LNCAP (cell line): ENCODE measurements around the gene ARRDC4.

Source experiments
- TF ChIP-seq, protein P1 (sequence below): fragments of 450-650 bp; IDR thresholded peaks from 2 replicates; pipeline ENCODE4 v1.5.1; 2017; ENCODE audit warnings: mild to moderate bottlenecking

Gene ARRDC4

DNA sequence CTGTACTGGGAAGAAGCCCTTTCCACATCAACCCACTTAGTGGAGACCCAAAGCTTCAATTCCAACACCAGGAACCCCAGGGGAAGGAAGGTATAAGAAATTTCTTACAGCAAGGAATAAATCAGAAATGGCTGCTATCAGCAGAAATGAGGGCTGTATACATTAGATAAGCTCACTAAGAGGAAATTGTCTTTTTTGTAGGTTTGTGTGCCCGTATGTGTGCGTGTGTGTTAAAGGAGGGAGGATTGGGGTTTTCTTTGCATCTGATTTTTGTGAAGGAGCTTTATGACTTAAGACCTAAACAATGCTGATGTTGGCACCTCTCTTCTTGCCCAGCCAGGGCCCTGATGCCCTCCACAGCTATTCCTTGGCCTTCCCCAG lies 18.6 kb downstream of the ARRDC4 start:
- TF ChIP-seq, protein P1, sequence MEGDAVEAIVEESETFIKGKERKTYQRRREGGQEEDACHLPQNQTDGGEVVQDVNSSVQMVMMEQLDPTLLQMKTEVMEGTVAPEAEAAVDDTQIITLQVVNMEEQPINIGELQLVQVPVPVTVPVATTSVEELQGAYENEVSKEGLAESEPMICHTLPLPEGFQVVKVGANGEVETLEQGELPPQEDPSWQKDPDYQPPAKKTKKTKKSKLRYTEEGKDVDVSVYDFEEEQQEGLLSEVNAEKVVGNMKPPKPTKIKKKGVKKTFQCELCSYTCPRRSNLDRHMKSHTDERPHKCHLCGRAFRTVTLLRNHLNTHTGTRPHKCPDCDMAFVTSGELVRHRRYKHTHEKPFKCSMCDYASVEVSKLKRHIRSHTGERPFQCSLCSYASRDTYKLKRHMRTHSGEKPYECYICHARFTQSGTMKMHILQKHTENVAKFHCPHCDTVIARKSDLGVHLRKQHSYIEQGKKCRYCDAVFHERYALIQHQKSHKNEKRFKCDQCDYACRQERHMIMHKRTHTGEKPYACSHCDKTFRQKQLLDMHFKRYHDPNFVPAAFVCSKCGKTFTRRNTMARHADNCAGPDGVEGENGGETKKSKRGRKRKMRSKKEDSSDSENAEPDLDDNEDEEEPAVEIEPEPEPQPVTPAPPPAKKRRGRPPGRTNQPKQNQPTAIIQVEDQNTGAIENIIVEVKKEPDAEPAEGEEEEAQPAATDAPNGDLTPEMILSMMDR: no peak

DNA sequence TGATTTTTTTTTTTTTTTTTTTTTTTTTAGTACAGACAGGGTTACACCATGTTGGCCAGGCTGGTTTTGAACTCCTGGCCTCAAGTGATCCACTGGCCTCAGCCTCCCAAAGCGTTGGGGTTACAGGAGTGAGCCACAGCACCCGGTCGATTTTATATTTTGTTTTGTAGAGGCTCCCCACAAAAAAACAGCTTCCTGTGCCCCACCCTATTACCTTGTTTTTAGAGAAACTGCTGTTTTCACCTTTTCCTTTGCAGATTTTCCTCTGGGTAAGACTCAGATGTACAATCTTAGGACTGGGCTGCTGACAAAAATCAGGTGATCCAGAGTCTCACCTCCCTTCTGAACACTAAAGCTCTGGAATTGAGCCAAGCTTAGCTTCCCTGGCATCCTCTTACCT lies 20.6 kb downstream of the ARRDC4 start:
- TF ChIP-seq, protein P1: no peak

DNA sequence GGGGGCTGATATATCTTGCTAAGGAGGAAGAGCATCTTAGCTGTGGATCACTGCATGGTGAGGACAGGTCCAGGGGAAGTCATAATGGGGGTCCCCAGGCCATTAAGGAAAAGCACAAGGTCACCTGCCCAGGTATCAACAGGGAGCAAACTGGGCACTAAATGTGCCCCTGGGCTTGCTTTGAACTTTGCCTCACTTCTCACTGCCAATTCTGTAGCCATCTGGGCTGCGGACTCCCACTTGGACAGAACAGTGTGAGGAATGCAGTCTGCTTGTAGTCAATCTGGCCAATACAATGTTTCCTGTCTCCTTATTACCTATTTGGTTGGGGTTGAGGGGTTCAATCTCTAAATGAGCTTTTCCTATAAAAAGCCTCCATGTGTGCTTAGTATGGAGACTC lies 21.3 kb downstream of the ARRDC4 start:
- TF ChIP-seq, protein P1: no peak

DNA sequence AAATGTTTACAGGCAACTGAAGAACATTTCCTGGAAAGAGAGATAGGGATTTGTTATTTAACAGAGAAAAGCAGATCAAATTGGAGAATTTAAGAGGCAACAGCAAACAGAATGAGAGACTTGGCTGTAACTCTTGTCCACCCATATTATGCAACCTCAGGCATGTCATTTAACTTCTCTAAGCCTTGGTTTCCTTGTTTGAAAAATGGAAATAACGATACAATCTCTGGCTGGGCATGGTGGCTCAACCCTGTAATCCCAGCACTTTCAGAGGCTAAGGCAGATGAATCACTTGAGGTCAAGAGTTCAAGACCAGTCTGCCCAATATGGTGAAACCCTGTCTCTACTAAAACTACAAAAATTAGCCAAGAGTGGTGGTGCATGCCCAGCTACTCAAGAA lies 23.7 kb downstream of the ARRDC4 start:
- TF ChIP-seq, protein P1: no peak

DNA sequence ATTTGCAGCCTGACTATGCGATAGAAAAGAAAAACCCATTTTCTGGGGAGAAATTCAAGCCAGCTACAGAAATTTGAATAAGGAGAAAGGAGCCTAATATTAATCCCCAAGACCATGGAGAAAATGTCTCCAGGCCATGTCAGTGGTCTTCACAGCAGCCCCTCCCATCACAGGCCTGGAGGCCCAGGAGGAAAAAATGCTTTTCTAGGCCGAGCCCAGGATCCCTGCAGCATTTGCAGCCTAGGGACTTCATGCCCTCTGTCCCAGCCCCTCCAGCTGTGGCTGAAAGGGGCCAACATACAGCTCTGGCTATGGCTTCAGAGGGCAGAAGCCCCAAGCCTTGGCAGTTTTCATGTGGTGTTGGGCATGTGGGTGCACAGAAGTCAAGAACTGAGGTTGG lies 26.3 kb downstream of the ARRDC4 start:
- TF ChIP-seq, protein P1: no peak

DNA sequence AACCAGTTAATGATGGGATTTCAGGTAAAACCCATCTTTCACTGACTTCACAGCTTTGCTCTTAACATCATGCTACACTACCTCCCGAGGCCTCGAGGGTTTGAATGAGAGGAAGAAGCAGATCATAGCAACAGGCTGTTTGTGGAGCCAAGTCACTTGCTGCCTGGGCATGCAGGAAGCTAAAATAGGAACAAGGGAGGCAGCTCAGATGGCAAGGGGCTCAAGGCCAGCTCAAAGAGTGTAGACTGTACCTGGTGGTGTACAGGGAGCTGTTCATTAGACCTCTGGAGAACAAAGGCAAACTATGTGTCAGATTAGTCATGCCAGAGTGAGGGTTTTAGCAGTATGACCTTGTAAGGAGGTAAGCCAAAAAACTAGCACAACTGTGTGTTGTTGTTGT lies 28.8 kb downstream of the ARRDC4 start:
- TF ChIP-seq, protein P1: no peak

DNA sequence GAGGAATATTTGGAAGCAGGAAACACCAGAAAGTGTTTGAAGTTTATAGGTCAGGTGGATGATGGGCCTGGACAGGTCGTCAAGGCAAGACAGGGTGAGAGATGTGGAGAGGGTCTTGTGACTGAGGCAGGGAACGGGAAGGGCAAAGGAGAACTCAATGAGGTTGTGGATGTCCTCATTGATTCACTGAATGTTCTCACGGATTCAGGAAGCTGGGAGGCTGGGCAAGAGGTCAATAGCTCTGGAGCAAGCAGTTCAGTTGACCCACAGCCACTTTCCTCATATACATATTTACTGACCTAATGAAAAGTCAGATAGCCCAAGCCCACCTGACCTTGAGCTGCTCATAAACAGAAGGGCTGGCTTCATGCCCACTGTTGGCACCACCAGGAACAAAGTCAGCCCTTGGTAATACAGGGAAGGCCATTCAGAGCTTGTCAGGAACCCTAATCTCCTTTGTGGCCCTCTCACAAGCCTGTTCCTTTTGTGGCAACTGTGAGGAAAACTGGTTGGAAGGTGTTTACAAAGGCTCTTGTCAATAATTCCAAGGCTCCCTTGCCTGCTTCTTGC lies 31.6 kb downstream of the ARRDC4 start:
- TF ChIP-seq, protein P1: no peak

DNA sequence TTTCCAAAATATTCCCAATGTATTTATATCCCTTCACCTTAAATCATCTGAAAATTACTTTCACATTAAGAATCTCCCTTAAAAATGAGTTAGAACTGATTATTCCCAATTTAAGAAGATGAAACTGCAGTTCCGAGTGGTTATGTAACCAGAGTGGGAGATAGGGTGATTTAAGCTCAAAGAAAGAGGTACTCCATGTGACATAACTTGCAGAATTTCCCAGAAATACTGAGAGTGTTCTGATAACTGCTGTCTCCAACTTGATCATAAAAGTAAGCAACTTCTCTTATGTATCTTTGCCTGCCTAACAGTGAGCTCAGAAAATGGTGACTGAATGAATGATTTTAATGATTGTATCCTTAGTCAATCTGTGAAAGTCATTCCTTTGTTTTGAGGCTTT lies 32.3 kb downstream of the ARRDC4 start:
- TF ChIP-seq, protein P1: no peak
